Skeletal muscle tissue (tissue), 4 donors: ENCODE results near the gene GABBR2. TPM values are rescaled to one million over a fixed set of nuclear protein-coding genes. Genes with fewer than 3 reads are reported as not detected.

Experiments
- H3K27ac ChIP-seq: one replicate; pipeline ENCODE4 v1.7.0; 2013; ENCODE audit warnings: mild to moderate bottlenecking, low read depth, low read length, inconsistent platforms
- H3K27me3 ChIP-seq, 3 donors: one replicate each; pipeline ENCODE4 v1.7.0; 2013; ENCODE audit warnings: low read length in 3 of 3; ENCODE audit not compliant: control insufficient read depth in 3 of 3, insufficient read depth in 3 of 3
- H3K36me3 ChIP-seq, 3 donors: one replicate each; pipeline ENCODE4 v1.7.0; 2013; ENCODE audit warnings: low read length in 3 of 3; ENCODE audit not compliant: control insufficient read depth in 3 of 3, insufficient read depth in 3 of 3
- H3K4me1 ChIP-seq, 3 donors: one replicate each; pipeline ENCODE4 v1.7.0; 2013; ENCODE audit warnings: low read length in 3 of 3, mild to moderate bottlenecking in 3 of 3; ENCODE audit not compliant: control insufficient read depth in 3 of 3, insufficient read depth in 3 of 3
- H3K4me3 ChIP-seq, 3 donors: one replicate each; pipeline ENCODE4 v1.7.0; 2013; ENCODE audit warnings: low read length in 3 of 3
- H3K9ac ChIP-seq, 3 donors: one replicate each; pipeline ENCODE4 v1.7.0; 2013; ENCODE audit warnings: low read length in 3 of 3, mild to moderate bottlenecking in 3 of 3, moderate library complexity in 2 of 3, low read depth in 1 of 3
- H3K9me3 ChIP-seq, 3 donors: one replicate each; pipeline ENCODE4 v1.7.0; 2013; ENCODE audit warnings: low read length in 3 of 3; ENCODE audit not compliant: control insufficient read depth in 3 of 3
- total RNA-seq: library from RNA; depleted of rRNA; stranded (reverse); fragments of >200 nt; gene quantifications from one replicate; pipeline ENCODE4 v1.2.3, GENCODE V29; 2014
- donor health status: Osteomylitis.

The GABBR2 gene
- total RNA-seq, 1 donor from 2014 or later = under 0.01 TPM

DNA sequence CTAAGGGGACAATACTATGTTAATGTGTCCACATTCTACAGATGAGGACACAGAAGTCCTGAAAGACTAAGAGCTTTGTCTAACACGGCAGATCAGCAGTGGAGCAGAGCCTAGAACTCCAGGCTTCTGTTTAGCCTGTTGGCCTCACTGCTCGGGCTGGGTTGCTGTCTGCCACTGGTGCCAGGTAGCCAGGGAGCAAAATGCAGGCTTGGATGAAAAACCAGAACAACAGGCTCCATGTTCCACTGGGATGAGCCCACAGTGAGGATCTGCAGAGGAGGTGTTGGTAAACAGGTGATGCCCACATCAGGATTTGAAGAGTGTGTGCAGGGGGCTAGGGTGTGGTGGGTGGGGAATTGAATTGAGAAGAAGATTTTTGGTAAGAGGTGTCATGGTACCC lies 339.3 kb downstream of the GABBR2 start:
- no peak overlapping the region for H3K27ac ChIP-seq
- no peak overlapping the region for H3K9ac ChIP-seq
- peaks cover 0 to 2% (median 2%) of the 10 kb centered on the region in 3 donors for H3K27me3 ChIP-seq
- no peak overlapping the region for H3K4me3 ChIP-seq
- no peaks in the 10 kb centered on the region for H3K4me1 ChIP-seq
- H3K36me3 ChIP-seq = no peaks in the 10 kb centered on the region
- H3K9me3 ChIP-seq = peaks cover 3 to 5% (median 3%) of the 10 kb centered on the region in 3 donors

DNA sequence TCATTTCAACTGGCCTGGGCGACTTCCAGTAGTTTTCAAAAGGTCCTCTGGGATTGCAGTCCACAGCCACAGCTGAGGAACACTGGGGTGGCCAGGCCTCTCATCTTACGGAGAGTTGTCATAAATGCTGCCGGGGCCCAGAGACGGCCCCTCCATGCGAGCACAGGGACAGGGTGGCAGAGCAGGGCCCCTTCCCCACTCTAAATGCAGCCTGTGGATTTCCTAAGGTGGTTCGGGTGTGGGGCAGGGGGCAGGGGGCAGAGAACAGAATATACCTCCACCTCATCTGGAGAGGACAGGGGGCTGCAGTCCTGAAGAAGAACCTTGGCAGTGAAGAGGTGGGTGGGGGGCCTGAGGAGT lies 339.7 kb downstream of the GABBR2 start:
- peaks cover 3 to 5% (median 3%) of the 10 kb centered on the region in 3 donors for H3K9me3 ChIP-seq
- no peak overlapping the region for H3K27ac ChIP-seq
- H3K36me3 ChIP-seq = no peaks in the 10 kb centered on the region
- no peak overlapping the region for H3K9ac ChIP-seq
- H3K4me1 ChIP-seq = no peaks in the 10 kb centered on the region
- no peak overlapping the region for H3K4me3 ChIP-seq
- peaks cover 0 to 2% (median 2%) of the 10 kb centered on the region in 3 donors for H3K27me3 ChIP-seq

GRCh38 chr9:98368366-98369065 lies 340.2 kb downstream of the GABBR2 start:
- no peak overlapping the region for H3K27ac ChIP-seq
- H3K27me3 ChIP-seq = peaks cover 0 to 2% (median 2%) of the 10 kb centered on the region in 3 donors
- H3K9me3 ChIP-seq = peaks cover 3 to 5% (median 3%) of the 10 kb centered on the region in 3 donors
- H3K36me3 ChIP-seq = no peaks in the 10 kb centered on the region
- H3K4me3 ChIP-seq = no peak overlapping the region
- no peak overlapping the region for H3K9ac ChIP-seq
- H3K4me1 ChIP-seq = no peaks in the 10 kb centered on the region

GRCh38 chr9:98367923-98368322 lies 340.8 kb downstream of the GABBR2 start:
- no peak overlapping the region for H3K27ac ChIP-seq
- peaks cover 0 to 2% (median 2%) of the 10 kb centered on the region in 3 donors for H3K27me3 ChIP-seq
- H3K9ac ChIP-seq = no peak overlapping the region
- no peaks in the 10 kb centered on the region for H3K36me3 ChIP-seq
- no peak overlapping the region for H3K4me3 ChIP-seq
- H3K4me1 ChIP-seq = no peaks in the 10 kb centered on the region
- H3K9me3 ChIP-seq = peaks cover 3 to 5% (median 3%) of the 10 kb centered on the region in 3 donors

- Histone ChIP-seq H3K9me3 (peaks cover 3 to 5% (median 3%) of the 10 kb centered on the region in 3 donors), H3K27ac (no peak overlapping the region), H3K9ac (no peak overlapping the region), H3K4me1 (no peaks in the 10 kb centered on the region), H3K27me3 (peaks cover 0 to 6% (median 2%) of the 10 kb centered on the region in 3 donors), H3K4me3 (no peak overlapping the region), H3K36me3 (no peaks in the 10 kb centered on the region)
Measured at GRCh38 chr9:98367371-98367900, 341.3 kb downstream of the GABBR2 start.

- Histone ChIP-seq H3K9me3 (peaks cover 3 to 5% (median 3%) of the 10 kb centered on the region in 3 donors), H3K27me3 (peaks cover 0 to 8% (median 2%) of the 10 kb centered on the region in 3 donors), H3K4me3 (no peak overlapping the region), H3K27ac (no peak overlapping the region), H3K36me3 (no peaks in the 10 kb centered on the region), H3K4me1 (no peaks in the 10 kb centered on the region), H3K9ac (no peak overlapping the region)
Measured at GRCh38 chr9:98365781-98366180, 343.0 kb downstream of the GABBR2 start.

DNA sequence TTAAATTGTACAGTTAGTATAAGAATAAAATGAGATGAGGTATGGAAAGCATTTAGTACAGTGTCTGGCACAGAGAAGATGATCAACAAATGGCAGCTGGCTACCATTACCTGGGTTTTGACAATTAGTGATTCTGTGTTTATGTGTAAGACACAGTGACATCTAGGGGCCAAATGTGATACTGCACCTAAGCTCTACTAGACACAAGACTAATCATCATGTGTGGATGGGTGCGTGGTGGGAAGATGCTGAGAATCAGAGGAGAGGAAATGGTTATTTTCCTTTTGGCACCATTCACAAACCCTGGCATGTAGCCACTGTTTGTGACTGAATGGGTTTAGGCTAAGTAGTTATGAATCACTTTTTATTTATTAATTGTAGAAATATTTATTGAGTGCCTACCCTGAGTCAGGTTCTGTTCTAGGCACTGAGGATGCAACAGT lies 343.5 kb downstream of the GABBR2 start:
- peaks cover 3 to 5% (median 3%) of the 10 kb centered on the region in 3 donors for H3K9me3 ChIP-seq
- H3K36me3 ChIP-seq = no peaks in the 10 kb centered on the region
- H3K4me1 ChIP-seq = no peaks in the 10 kb centered on the region
- no peak overlapping the region for H3K27ac ChIP-seq
- H3K4me3 ChIP-seq = no peak overlapping the region
- peaks cover 2 to 8% (median 2%) of the 10 kb centered on the region in 3 donors for H3K27me3 ChIP-seq
- H3K9ac ChIP-seq = no peak overlapping the region

DNA sequence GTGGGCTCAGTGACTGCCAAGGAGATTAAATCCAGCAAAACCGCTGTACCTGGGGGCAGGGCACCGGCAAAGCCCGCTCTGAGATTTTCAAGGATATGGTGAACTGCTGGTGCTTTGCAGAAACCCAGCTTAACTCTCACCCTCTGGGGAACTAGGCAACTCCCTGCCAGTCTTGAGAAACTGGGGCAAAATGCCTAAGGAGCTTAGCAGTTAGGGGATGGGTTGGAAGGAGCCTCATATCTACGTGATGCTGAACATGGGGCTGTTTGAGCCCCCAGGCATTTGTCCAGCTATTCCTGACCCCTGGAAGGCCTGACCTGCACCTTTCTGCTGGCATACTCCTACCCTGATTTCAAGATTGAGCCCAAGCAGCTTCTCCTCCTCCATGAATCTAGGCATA lies 344.6 kb downstream of the GABBR2 start:
- Histone ChIP-seq H3K4me1 (no peaks in the 10 kb centered on the region), H3K27me3 (peaks cover 2 to 15% (median 2%) of the 10 kb centered on the region in 3 donors), H3K27ac (no peak overlapping the region), H3K4me3 (no peak overlapping the region), H3K36me3 (no peaks in the 10 kb centered on the region), H3K9me3 (peaks cover 3 to 5% (median 3%) of the 10 kb centered on the region in 3 donors), H3K9ac (no peak overlapping the region)

DNA sequence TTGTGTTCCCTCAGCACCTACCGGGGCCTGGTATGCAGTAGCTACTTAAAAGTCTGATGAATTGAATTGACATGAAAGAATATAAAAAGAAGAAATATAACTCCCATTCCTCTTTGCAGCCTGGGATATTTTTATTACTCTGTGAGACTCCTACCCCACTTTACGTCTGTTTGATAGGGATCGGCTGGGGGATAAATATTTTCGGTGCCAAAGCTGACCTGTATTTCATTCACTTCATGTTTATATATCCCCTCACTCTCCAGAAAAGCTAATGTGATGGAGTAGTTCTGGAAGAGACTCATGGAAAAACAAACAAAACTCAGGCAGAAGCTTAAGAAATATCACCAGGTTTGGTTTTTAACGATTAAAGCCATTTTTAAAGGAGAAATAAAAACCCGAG lies 345.1 kb downstream of the GABBR2 start:
- peaks cover 3 to 5% (median 3%) of the 10 kb centered on the region in 3 donors for H3K9me3 ChIP-seq
- H3K9ac ChIP-seq = no peak overlapping the region
- no peak overlapping the region for H3K4me3 ChIP-seq
- no peaks in the 10 kb centered on the region for H3K36me3 ChIP-seq
- H3K27ac ChIP-seq = no peak overlapping the region
- H3K27me3 ChIP-seq = peaks cover 2 to 15% (median 2%) of the 10 kb centered on the region in 3 donors
- no peaks in the 10 kb centered on the region for H3K4me1 ChIP-seq

DNA sequence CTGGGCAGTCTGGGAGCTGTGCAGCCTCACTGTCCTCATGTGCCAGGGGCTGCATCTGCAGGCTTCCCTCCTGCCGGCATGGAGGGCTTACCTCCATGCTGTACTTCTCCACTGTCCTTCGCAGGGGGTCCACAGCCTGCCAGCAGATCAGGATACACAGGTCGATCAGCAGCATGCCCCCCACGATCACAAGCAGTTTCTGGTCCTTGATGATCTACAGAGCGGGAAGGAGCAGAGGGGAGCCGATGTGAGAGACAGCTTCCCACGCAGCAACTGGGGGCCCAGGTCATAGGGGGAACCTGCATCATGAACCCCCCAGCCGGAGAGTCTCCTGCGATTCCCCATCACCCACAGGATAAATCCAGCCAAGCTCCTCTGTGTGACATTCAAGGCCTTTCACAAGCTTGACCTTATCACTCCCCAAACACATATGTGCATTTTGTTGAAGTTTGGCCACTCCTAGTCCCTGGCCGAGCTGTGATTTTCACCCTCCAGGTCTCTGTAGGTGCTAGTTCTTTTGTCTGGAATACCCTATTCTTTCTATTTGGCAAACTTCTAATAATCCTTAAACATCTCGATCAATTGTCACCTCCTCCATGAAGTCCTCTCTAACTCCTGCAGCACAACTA lies 346.0 kb downstream of the GABBR2 start:
- peaks cover 0 to 22% (median 2%) of the 10 kb centered on the region in 3 donors for H3K27me3 ChIP-seq
- H3K27ac ChIP-seq = no peak overlapping the region
- peaks cover 3 to 5% (median 3%) of the 10 kb centered on the region in 3 donors for H3K9me3 ChIP-seq
- H3K9ac ChIP-seq = no peak overlapping the region
- H3K36me3 ChIP-seq = no peaks in the 10 kb centered on the region
- no peaks in the 10 kb centered on the region for H3K4me1 ChIP-seq
- H3K4me3 ChIP-seq = no peak overlapping the region
